HEK293T (cell line): ENCODE results near the gene USO1.
"Not testable (repeated sequence)": the region's sequence is repeated elsewhere in the genome, so short reads cannot be mapped to it uniquely, and the experiment has no call there.

ENCODE experiments used
- CTCF ChIA-PET: fragments of 350-600 bp; formaldehyde crosslinking; extraction: SDS; loops from one replicate; lab custom pipeline; 2021; ENCODE audit warnings: antibody characterized with exemption, inconsistent platforms; lab: Yijun Ruan, JAX
- POLR2A ChIA-PET: fragments of 350-600 bp; formaldehyde crosslinking; extraction: SDS; loops from one replicate; lab custom pipeline; 2020; ENCODE audit warnings: antibody characterized with exemption, inconsistent platforms; lab: Yijun Ruan, JAX
- DNase-seq: peaks from one replicate; pipeline ENCODE4 v3.0.0; 2012; ENCODE audit warnings: mixed read lengths; ENCODE audit errors: extremely low spot score
- BHLHE40 ChIP-seq: fragments of 450-650 bp; IDR thresholded peaks from 2 replicates; pipeline ENCODE4 v1.6.1; 2016; ENCODE audit warnings: mild to moderate bottlenecking, moderate library complexity, borderline replicate concordance
- FOXA1 ChIP-seq: fragments of 450-650 bp; IDR thresholded peaks from 2 replicates; pipeline ENCODE4 v1.6.1; 2016; ENCODE audit warnings: mild to moderate bottlenecking
- FOXK2 ChIP-seq: fragments of 450-650 bp; IDR thresholded peaks from 2 replicates; pipeline ENCODE4 v1.6.1; 2016; ENCODE audit warnings: mild to moderate bottlenecking
- FOXM1 ChIP-seq: fragments of 450-650 bp; IDR thresholded peaks from 2 replicates; pipeline ENCODE4 v1.6.1; 2017; ENCODE audit warnings: mild to moderate bottlenecking, borderline replicate concordance
- L3MBTL2 ChIP-seq: fragments of 450-650 bp; conservative IDR thresholded peaks from 2 replicates; pipeline ENCODE4 v1.6.1; 2016; ENCODE audit warnings: mild to moderate bottlenecking
- LEF1 ChIP-seq: fragments of 450-650 bp; IDR thresholded peaks from 2 replicates; pipeline ENCODE4 v1.6.1; 2017; ENCODE audit warnings: mild to moderate bottlenecking, borderline replicate concordance
- NFRKB ChIP-seq: fragments of 450-650 bp; IDR thresholded peaks from 2 replicates; pipeline ENCODE4 v1.6.1; 2016; ENCODE audit warnings: mild to moderate bottlenecking, moderate library complexity
- PKNOX1 ChIP-seq: fragments of 450-650 bp; IDR thresholded peaks from 2 replicates; pipeline ENCODE4 v1.6.1; 2016
- SUZ12 ChIP-seq: fragments of 450-650 bp; IDR thresholded peaks from 2 replicates; pipeline ENCODE4 v1.6.1; 2016; ENCODE audit warnings: mild to moderate bottlenecking
- TARDBP ChIP-seq: fragments of 450-650 bp; IDR thresholded peaks from 2 replicates; pipeline ENCODE4 v1.6.1; 2016
- ZNF384 ChIP-seq: fragments of 450-650 bp; IDR thresholded peaks from 2 replicates; pipeline ENCODE4 v1.6.1; 2016

USO1 gene

GRCh38 chr4:75723163-75724065 lies 963 bp upstream of the USO1 start:
- no peak for DNase-seq

DNA sequence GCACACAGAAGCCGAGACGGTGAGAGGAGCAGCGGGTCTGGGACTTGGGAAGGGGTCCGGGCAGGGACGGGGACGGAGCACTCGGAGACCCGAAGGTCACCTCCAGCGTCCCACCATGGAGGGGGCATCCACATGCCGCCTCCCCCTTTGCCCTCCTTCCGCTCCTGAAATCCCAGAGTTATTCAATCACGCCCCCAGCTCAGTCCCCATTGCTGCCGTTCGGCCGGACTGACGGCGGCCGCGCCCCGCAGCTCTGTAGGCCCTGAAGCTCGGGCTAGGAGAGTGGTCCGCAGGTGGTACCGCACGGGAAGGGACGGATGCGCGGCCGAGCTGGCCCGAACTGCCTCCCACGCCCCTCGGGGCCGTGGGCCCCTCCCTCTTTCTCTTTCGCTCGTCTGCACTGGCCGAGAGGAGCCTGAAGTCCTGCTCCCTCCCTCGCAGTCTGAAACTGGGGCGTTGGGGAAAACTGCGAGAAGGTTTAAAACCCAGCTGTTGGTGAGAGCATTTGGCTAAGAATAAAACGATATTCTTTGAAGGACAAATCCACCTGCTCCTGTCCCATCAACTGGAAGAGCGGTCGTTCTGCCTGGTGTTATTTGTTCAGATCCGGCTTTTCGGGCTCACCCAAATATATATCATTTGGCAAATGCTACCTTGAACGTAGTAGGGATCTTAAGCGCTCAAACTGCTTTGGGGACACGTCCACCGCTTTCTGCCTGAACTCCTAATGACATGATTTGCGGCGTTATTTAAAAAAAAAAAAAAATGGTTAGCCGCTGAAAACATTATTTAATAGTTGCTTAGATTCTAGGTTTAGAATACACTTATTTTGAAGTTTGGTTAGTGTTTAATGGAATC lies 719 bp downstream of the USO1 start:
- no peak for TF ChIP-seq L3MBTL2
- TF ChIP-seq ZNF384, result peak; percentile 47; the same call in 1 of the 2 replicates
- no peak for TF ChIP-seq TARDBP
- POLR2A ChIA-PET, result interaction anchor here (1.0 to 3.6 kb wide), 16 partner anchors 10 to 162 kb away, joined by 3 to 29 read pairs (median 5); partner anchors contain the start of gene G3BP2
- peak; percentile 50 for DNase-seq
- CTCF ChIA-PET, result interaction anchor here (0.6 to 2.3 kb wide), 7 partner anchors 11 to 145 kb away, joined by 3 to 9 read pairs (median 5); no protein-coding TSS in a partner anchor

More at GRCh38 chr4:75723163-75724065, 963 bp upstream of the USO1 start:
- TF ChIP-seq ZNF384 (peak; percentile 62), PKNOX1 (no peak; the same call in 1 of the 2 replicates)
- ChIA-PET POLR2A (interaction anchor here (0.7 to 3.6 kb wide), 22 partner anchors 8 to 182 kb away, joined by 3 to 29 read pairs (median 4); partner anchors contain the start of genes G3BP2 and ODAPH), CTCF (interaction anchor here (0.6 to 2.3 kb wide), 8 partner anchors 10 to 124 kb away, joined by 3 to 9 read pairs (median 4); no protein-coding TSS in a partner anchor)

- TF ChIP-seq ZNF384, result 0 out of 2 replicates have a peak, but pooled peaks have one; percentile 38
- CTCF ChIA-PET, result interaction anchor here (0.6 kb wide), 1 partner anchor 146 kb away, joined by 3 read pairs; no protein-coding TSS in a partner anchor
- POLR2A ChIA-PET, result interaction anchor here (2.9 kb wide), 1 partner anchor 51 kb away, joined by 13 read pairs; no protein-coding TSS in a partner anchor
- not testable (repeated sequence) for DNase-seq
Observed at GRCh38 chr4:75725942-75726538, 1.7 kb downstream of the USO1 start.

GRCh38 chr4:75726577-75726976 lies 2.2 kb downstream of the USO1 start:
- DNase-seq, result no peak
- TF ChIP-seq LEF1 (no peak), NFRKB (no peak), FOXM1 (no peak), L3MBTL2 (no peak), FOXA1 (no peak)
- ChIA-PET POLR2A (no interaction called here), CTCF (no interaction called here)

DNA sequence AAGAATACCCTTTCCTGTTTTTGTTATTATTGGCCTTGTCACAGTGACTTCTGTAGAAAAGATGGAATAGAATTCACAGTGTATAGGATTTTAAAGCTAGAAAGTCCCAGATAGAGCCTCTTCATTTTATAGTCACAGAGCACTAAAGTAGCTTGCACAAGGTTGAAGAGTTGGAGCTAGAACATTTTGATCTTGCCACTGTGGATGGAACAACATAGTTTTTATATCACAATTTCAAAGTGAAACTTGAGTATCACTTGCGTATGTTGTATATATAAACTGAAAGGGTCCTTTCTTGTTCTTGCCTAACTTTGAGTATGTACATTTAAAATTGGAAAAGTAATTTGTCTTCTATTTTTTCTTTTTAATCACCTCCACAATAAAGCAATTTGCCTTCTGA lies 2.7 kb downstream of the USO1 start:
- no peak for TF ChIP-seq L3MBTL2
- TF ChIP-seq PKNOX1, result no peak
- no peak for TF ChIP-seq SUZ12
- no peak for TF ChIP-seq FOXK2
- CTCF ChIA-PET, result no interaction called here
- no peak for DNase-seq
- POLR2A ChIA-PET, result no interaction called here

DNA sequence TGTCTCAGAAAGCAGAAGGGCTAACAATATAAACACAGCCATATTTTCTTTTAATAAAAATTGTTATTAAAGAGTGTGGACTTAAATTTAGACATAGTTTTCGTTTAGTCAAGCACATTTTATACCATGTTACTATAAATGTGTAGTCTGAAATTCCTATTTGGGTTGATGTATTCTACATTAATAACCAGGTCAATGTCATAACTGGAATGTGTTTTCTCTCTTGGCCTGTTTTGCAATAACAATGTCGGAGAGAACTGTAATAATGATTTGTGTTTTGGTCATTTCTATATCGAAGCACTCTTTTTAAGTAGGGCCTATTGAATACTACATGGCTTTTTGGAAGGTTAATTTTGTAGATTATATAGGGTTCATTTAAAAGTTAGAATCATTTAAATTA lies 5.5 kb downstream of the USO1 start:
- CTCF ChIA-PET, result no interaction called here
- TF ChIP-seq BHLHE40 (no peak), L3MBTL2 (no peak), PKNOX1 (no peak), TARDBP (no peak)
- POLR2A ChIA-PET, result no interaction called here
- no peak for DNase-seq

DNA sequence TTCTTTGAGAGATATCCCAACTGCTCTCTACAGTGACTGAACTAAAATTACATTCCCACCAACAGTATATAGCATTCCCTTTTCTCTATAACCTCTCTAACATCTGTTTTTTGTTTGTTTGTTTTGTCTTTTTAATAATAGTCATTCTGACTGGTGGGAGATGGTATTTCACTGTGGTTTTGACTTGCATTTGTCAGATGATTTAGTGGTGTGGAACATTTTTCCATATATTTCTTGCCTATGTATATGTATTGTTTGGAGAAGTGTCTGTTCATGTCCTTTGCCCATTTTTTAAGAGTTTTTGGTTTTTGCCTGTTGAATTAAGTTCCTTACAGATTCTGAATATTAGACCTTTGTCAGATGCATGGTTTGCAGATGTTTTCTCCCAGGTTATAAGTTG lies 9.0 kb downstream of the USO1 start:
- CTCF ChIA-PET, result no interaction called here
- TF ChIP-seq FOXA1, result no peak
- TF ChIP-seq PKNOX1, result 0 out of 2 replicates have a peak, but pooled peaks have one; percentile 12
- no peak for TF ChIP-seq NFRKB
- DNase-seq, result no peak
- POLR2A ChIA-PET, result no interaction called here
